Fibroblast of villous mesenchyme (primary cell): ENCODE data around the gene YBX2. TPM values are rescaled to one million over a fixed set of nuclear protein-coding genes. Genes with fewer than 3 reads are reported as not detected.

Experiments used
- DNase-seq: peaks from one replicate; pipeline ENCODE4 v3.0.0-alpha.2; 2010; ENCODE audit warnings: low read depth
- H3K4me3 ChIP-seq: 2 replicates; pipeline ENCODE4 v1.5.1; 2011; ENCODE audit warnings: low read depth, mild to moderate bottlenecking, low read length
- total RNA-seq: library from RNA; depleted of rRNA; stranded (reverse); fragments of >200 nt; gene quantifications from 2 replicates; pipeline ENCODE4 v1.2.3, GENCODE V29; 2012
- TF ChIP-seq, protein P1 (sequence below): IDR thresholded peaks from 2 replicates; pipeline ENCODE4 v1.5.1; 2012; ENCODE audit warnings: low read depth, mild to moderate bottlenecking, low read length; ENCODE audit not compliant: insufficient read depth

Gene YBX2
- total RNA-seq, 1 donor: not detected

DNA sequence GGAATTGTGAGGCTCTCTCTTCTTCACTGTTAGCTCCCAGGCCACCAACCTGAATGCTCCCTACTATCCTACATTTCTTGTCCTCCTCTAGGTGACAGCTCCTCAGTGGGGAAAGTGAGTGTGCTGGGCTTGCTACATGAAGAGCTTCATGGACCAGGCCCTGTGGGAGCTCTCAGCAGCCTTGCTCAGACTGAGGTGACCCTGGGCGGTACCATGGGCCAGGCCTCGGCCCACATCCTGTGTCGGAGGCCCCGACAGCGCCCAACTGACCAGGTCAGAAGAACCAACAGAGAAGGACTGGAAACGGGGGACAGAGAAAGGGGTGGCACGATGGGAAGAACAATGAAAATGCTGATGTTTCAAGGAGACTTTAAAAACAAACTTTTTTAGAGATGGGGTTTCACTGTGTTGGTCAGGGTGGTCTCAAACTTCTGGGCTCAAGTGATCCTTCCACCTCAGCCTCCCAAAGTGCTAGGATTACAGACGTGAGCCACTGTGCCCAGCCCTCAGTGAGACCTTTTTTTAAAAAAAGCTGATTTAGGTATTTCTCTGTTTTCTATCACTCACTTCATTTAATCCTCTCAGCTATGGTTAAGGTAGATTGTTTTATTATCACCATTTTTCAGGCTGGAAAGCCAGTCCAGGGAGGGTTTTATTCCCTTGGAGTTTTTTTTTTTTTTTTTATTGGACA lies 37.5 kb downstream of the YBX2 start:
- H3K4me3 ChIP-seq: no peak overlapping the region
- TF ChIP-seq, protein P1, sequence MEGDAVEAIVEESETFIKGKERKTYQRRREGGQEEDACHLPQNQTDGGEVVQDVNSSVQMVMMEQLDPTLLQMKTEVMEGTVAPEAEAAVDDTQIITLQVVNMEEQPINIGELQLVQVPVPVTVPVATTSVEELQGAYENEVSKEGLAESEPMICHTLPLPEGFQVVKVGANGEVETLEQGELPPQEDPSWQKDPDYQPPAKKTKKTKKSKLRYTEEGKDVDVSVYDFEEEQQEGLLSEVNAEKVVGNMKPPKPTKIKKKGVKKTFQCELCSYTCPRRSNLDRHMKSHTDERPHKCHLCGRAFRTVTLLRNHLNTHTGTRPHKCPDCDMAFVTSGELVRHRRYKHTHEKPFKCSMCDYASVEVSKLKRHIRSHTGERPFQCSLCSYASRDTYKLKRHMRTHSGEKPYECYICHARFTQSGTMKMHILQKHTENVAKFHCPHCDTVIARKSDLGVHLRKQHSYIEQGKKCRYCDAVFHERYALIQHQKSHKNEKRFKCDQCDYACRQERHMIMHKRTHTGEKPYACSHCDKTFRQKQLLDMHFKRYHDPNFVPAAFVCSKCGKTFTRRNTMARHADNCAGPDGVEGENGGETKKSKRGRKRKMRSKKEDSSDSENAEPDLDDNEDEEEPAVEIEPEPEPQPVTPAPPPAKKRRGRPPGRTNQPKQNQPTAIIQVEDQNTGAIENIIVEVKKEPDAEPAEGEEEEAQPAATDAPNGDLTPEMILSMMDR: no peak
- DNase-seq: no peak

DNA sequence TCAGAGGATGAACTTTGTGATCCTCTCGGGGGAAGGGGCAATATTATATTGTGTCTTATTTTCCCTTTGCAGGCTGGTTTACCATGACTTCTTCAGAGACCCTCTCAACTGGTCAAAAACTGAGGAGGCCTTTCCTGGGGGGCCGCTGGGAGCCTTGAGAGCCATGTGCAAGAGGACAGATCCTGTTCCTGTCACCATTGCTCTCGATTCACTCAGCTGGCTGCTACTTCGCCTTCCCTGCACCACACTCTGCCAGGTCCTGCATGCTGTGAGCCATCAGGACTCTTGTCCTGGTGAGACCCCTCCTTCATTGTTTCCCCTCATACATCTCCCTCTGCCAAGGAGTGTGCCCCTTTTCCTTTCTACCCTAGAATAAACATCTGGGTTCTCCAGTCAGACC lies 39.9 kb downstream of the YBX2 start:
- H3K4me3 ChIP-seq: no peak overlapping the region
- DNase-seq: no peak
- TF ChIP-seq, protein P1: no peak

DNA sequence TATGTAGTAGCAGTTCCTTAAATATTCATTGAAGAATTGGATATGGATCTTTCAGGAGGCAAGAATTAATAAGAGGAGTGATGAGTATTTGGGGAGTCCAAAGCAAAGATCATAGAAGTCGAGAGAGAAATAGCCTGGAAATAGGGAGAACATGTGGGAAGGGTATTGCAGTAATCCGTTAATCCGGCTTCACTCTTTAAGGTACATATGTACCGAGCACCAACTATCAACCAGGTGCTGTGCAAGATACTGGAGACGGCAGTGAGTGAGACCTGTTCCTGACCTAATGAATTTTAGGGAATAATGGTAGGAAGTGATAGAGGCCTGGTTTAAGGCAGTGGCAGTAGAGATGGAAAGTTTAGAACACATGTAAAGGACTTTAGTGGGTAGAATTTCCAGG lies 41.4 kb downstream of the YBX2 start:
- no peak for DNase-seq
- TF ChIP-seq, protein P1: no peak
- peak overlapping the region; percentile 90 for H3K4me3 ChIP-seq

DNA sequence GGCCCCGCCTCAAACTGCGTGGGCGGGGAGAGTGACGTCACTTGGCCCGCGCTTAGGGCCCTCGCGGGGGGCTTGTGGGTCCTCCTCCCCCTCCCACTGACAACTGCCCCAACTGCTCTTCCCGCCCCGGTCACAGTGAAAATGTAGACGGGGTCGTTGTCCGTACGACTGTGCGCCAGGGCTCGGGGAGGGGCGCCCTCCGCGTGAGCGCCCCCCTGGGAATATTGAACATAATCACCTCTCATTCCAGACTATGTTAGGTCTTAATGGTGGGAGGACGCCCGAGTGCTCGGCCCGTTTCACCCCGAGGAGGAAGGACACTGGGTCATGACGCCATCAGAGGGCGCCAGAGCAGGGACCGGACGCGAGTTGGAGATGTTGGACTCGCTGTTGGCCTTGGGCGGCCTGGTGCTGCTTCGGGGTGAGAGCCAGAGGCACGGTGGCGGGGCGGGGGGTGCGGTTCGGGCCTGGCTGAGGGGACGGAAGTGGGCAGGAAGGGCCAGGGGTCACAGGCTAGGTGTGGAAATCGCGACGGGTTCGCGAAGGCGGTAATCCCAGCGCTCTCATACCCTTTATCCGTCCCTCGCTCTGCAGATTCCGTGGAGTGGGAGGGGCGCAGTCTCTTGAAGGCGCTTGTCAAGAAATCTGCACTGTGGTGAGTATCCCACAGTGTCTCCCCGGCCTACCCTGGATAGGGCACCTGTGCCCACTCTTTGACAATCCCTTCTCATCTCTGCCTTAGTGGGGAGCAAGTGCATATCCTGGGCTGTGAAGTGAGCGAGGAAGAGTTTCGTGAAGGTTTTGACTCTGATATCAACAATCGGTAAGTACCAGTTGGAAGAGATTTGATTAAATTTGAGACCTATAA lies 42.0 kb downstream of the YBX2 start, which contains the start of gene ELP5:
Gene ELP5 (plus strand): TSS at position 40 of the 868 bp plus-strand sequence. CDS start 336 bp downstream, at position 376.
- H3K4me3 ChIP-seq: peak within 1 kb of the TSS; percentile 90
- TF ChIP-seq, protein P1: no peak
- DNase-seq: peak; percentile 98

DNA sequence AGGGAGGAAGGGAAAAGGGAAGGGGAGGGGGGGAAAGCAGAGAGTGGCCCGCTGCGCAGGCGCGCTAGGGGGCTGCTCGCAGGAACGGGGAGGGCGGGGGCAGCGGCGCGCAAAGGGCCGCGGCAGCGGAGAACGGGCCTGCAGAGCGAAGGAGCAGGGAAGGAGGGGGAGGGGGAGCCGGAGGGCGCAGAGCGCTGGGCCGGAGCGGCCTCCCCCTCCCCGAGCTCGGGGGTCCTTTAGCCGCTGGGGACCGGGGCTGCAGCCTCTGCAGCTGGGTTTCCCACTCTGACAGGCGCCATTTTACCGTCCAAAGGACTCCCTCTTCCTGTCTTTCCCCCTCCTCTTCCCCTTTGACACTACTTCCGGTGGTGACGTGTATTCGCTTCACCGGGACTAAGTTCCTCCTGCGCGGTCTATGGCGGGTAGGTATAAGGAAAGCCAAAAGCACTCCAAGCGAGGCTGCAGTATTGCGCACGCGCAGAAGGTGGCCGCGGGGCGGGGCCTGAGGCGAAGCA lies 42.7 kb downstream of the YBX2 start, which contains the start of gene CTDNEP1:
Gene CTDNEP1 (minus strand): TSS at position 74 of the 515 bp plus-strand sequence. CDS start 438 bp downstream, outside the sequence.
- H3K4me3 ChIP-seq: peak within 1 kb of the TSS; percentile 90
- TF ChIP-seq, protein P1: no peak
- peak; percentile 100 for DNase-seq

DNA sequence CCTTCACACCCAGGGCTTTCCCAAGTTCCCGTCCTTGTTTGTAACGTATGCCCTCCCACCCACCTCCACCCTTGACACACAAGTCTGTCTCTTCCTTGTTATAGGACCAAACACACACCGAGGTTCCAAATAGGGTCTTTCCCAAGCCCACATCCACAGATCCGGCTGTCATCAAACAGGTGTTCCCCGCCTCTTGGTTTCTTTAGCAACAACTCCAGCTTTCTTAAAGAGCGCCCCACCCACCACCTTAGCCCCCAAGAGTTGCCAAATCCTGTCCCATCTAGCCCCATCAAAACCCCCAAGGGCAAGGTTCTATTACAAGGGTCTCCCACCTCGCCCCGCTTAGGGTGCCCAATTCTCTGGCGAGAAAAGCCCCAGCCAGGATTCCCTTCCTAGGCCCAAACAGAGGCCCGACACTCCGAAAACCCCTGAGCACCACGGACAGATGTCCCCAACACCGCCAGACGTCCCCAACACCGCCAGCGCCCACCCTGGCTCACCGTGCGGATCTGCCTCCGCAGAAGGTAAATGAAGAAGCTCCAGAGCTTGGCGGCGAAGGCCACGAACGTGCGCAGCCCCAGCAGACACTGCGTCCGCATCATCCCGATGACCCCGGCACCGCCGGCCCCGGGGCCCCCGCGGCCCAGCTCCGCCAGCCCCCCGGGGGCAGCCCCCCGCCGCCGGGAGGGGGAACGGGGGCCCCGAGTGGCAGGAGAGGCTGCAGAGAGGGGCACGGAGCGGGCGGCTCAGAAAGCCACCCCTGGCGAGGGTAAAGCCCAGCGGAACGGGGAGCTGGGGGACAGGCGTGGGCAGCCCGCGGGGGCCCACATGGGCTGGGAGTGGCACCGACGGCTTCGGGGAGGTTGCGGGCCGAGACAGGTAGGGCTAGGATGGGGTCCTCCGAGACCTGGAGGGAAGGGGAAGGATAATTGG lies 43.5 kb downstream of the YBX2 start:
- TF ChIP-seq, protein P1: no peak
- DNase-seq: no peak
- peak overlapping the region; percentile 90 for H3K4me3 ChIP-seq
